ENCODE data around the gene ANKRD1.

GRCh38 chr10:90914992-90915765, 5.7 kb downstream of the ANKRD1 start:
- TF ChIP-seq CTCF (IDR thresholded peaks at IDR 0.05; ENCODE audit: insufficient read depth, low read length, poor library complexity, severe bottlenecking) = no peak
- TF ChIP-seq EZH2phosphoT487 (conservative IDR thresholded peaks at IDR 0.05; ENCODE audit: low read length) = no peak

Measured in SU-DHL-6 (cell line).